Liver (tissue), 3 donors: ENCODE data around the gene ATP5F1D.
A peak's percentile ranks its signal among the peaks of the same experiment; 100 is the strongest.

ENCODE experiments used
- EGR1 ChIP-seq, 2 donors: IDR thresholded peaks; 2 replicates each; pipeline ENCODE4 v1.6.1; 2016 to 2018; ENCODE audit warnings: antibody characterized with exemption in 2 of 2, low read depth in 2 of 2
- FOXA1 ChIP-seq: IDR thresholded peaks from 2 replicates; pipeline ENCODE4 v1.6.1; 2016; ENCODE audit warnings: antibody characterized with exemption
- GABPA ChIP-seq, 2 donors: IDR thresholded peaks in 1 of 2; conservative IDR thresholded peaks in 1 of 2; 2 replicates each; pipeline ENCODE4 v1.6.1; 2016; ENCODE audit warnings: antibody characterized with exemption in 2 of 2, mild to moderate bottlenecking in 1 of 2, moderate library complexity in 1 of 2
- HNF4A ChIP-seq, 2 donors: conservative IDR thresholded peaks; 2 replicates each; pipeline ENCODE4 v1.6.1; 2016; ENCODE audit warnings: antibody characterized with exemption in 2 of 2, mild to moderate bottlenecking in 2 of 2
- RAD21 ChIP-seq, 2 donors: IDR thresholded peaks; 2 replicates each; pipeline ENCODE4 v1.6.1; 2016; ENCODE audit warnings: antibody characterized with exemption in 2 of 2, mild to moderate bottlenecking in 2 of 2
- RXRA ChIP-seq, 2 donors: IDR thresholded peaks; 2 replicates each; pipeline ENCODE4 v1.6.1; 2017 to 2018; ENCODE audit warnings: antibody characterized with exemption in 2 of 2, mild to moderate bottlenecking in 1 of 2
- TAF1 ChIP-seq: conservative IDR thresholded peaks from 2 replicates; pipeline ENCODE4 v1.6.1; 2016; ENCODE audit warnings: antibody characterized with exemption, mild to moderate bottlenecking
- YY1 ChIP-seq: IDR thresholded peaks from 2 replicates; pipeline ENCODE4 v1.6.1; 2016; ENCODE audit warnings: antibody characterized with exemption, mild to moderate bottlenecking
- TF ChIP-seq, protein P1 (sequence below): fragments of 150-350 bp; IDR thresholded peaks from 2 replicates; pipeline ENCODE4 v1.5.1; 2017; ENCODE audit warnings: improper control_type of control experiment, low read depth, low read length; ENCODE audit not compliant: missing input control
- TF ChIP-seq, protein P2 (sequence below): IDR thresholded peaks from 2 replicates; pipeline ENCODE4 v1.6.1; 2016; ENCODE audit warnings: antibody characterized with exemption, mild to moderate bottlenecking
- TF ChIP-seq, protein P3 (sequence below): IDR thresholded peaks from 2 replicates; pipeline ENCODE4 v1.6.1; 2016; ENCODE audit warnings: antibody characterized with exemption
- TF ChIP-seq, protein P4 (sequence below): IDR thresholded peaks from 2 replicates; pipeline ENCODE4 v1.6.1; 2016; ENCODE audit warnings: antibody characterized with exemption
- donor health status: healthy.
- donor health status: healthy.

GRCh38 chr19:1223018-1223855 lies 18.3 kb upstream of the ATP5F1D start:
- TF ChIP-seq, protein P1, sequence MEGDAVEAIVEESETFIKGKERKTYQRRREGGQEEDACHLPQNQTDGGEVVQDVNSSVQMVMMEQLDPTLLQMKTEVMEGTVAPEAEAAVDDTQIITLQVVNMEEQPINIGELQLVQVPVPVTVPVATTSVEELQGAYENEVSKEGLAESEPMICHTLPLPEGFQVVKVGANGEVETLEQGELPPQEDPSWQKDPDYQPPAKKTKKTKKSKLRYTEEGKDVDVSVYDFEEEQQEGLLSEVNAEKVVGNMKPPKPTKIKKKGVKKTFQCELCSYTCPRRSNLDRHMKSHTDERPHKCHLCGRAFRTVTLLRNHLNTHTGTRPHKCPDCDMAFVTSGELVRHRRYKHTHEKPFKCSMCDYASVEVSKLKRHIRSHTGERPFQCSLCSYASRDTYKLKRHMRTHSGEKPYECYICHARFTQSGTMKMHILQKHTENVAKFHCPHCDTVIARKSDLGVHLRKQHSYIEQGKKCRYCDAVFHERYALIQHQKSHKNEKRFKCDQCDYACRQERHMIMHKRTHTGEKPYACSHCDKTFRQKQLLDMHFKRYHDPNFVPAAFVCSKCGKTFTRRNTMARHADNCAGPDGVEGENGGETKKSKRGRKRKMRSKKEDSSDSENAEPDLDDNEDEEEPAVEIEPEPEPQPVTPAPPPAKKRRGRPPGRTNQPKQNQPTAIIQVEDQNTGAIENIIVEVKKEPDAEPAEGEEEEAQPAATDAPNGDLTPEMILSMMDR: peak; percentile 24
- TF ChIP-seq GABPA (IDR thresholded peaks at IDR 0.05 in 1 of 2, conservative IDR thresholded peaks at IDR 0.05 in 1 of 2): no peak
- TF ChIP-seq HNF4A (conservative IDR thresholded peaks at IDR 0.05): no peak
- TF ChIP-seq, protein P2, sequence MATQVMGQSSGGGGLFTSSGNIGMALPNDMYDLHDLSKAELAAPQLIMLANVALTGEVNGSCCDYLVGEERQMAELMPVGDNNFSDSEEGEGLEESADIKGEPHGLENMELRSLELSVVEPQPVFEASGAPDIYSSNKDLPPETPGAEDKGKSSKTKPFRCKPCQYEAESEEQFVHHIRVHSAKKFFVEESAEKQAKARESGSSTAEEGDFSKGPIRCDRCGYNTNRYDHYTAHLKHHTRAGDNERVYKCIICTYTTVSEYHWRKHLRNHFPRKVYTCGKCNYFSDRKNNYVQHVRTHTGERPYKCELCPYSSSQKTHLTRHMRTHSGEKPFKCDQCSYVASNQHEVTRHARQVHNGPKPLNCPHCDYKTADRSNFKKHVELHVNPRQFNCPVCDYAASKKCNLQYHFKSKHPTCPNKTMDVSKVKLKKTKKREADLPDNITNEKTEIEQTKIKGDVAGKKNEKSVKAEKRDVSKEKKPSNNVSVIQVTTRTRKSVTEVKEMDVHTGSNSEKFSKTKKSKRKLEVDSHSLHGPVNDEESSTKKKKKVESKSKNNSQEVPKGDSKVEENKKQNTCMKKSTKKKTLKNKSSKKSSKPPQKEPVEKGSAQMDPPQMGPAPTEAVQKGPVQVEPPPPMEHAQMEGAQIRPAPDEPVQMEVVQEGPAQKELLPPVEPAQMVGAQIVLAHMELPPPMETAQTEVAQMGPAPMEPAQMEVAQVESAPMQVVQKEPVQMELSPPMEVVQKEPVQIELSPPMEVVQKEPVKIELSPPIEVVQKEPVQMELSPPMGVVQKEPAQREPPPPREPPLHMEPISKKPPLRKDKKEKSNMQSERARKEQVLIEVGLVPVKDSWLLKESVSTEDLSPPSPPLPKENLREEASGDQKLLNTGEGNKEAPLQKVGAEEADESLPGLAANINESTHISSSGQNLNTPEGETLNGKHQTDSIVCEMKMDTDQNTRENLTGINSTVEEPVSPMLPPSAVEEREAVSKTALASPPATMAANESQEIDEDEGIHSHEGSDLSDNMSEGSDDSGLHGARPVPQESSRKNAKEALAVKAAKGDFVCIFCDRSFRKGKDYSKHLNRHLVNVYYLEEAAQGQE: no peak
- no peak for TF ChIP-seq FOXA1
- TF ChIP-seq RAD21 (IDR thresholded peaks at IDR 0.05): peak in 1 of 2 donors; percentile 46
- TF ChIP-seq EGR1 (IDR thresholded peaks at IDR 0.05; ENCODE audit: low read depth in 2 of 2): no peak
- TF ChIP-seq, protein P3, sequence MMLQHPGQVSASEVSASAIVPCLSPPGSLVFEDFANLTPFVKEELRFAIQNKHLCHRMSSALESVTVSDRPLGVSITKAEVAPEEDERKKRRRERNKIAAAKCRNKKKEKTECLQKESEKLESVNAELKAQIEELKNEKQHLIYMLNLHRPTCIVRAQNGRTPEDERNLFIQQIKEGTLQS: no peak
- TF ChIP-seq, protein P4, sequence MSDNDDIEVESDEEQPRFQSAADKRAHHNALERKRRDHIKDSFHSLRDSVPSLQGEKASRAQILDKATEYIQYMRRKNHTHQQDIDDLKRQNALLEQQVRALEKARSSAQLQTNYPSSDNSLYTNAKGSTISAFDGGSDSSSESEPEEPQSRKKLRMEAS: no peak
- TF ChIP-seq YY1: no peak
- no peak for TF ChIP-seq RXRA (IDR thresholded peaks at IDR 0.05)
- TF ChIP-seq TAF1: no peak
